ENCODE data around the gene MCC. TPM values are rescaled to one million over a fixed set of nuclear protein-coding genes. Genes with fewer than 3 reads are reported as not detected.

MCC gene
- total RNA-seq, 1 experiment from 2014 or later: 0.41 TPM

DNA sequence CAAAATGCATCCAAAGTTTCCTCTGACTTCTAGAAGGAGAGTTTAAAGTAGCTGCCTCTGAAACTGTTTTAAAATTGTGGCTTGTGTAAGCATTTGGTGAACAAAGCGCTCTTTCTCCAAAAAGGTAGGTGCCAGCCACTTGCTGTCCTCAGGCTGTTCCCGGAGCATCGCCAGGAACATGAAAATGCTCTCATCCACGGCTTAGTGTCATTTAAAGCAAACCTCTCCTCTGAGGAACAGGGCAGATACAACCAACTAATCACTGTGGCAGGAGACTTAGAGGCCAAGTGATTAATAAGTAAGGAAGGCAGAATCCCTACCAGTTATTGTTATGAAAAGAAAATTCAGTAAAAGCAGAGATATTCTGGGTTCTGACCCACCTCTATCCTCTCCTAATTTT, 346.1 kb downstream of the MCC start:
- Histone ChIP-seq H3K9me3 (ENCODE audit: control insufficient read depth, insufficient read depth, low read depth, low read length) (no peaks in the 10 kb centered on the region), H3K36me3 (ENCODE audit: control insufficient read depth, insufficient read depth, low read length) (no peaks in the 10 kb centered on the region), H3K27ac (ENCODE audit: low read length) (no peak overlapping the region), H3K27me3 (ENCODE audit: control insufficient read depth, insufficient read depth, low read length) (peaks cover 3% of the 10 kb centered on the region), H3K4me1 (ENCODE audit: control insufficient read depth, insufficient read depth, low read length) (no peaks in the 10 kb centered on the region), H3K4me3 (ENCODE audit: low read depth in 2 of 2, low read length in 2 of 2) (no peak overlapping the region)
- ChIA-PET POLR2A (no interaction called here), CTCF (interaction anchor here (0.6 kb wide), 1 partner anchor 198 kb away, joined by 3 read pairs; no protein-coding TSS in a partner anchor)
- intact Hi-C loops (cut with micrococcal nuclease; ENCODE audit: unreplicated experiment) (no loop called here), in situ Hi-C loops (cut with HindIII; ENCODE audit: low pct_unique_long_range_greater_than_20kb, low sequenced_read_pairs) (no loop called here)
- DNase-seq (ENCODE audit: low read depth, low spot score) (no peak), ATAC-seq (no peak)
- TF ChIP-seq SIN3A (IDR thresholded peaks at IDR 0.05; ENCODE audit: borderline replicate concordance, insufficient read depth, low read depth, low read length): no peak
- TF ChIP-seq POLR2AphosphoS5 (IDR thresholded peaks at IDR 0.05; ENCODE audit: low read depth, low read length): no peak
- no peak for TF ChIP-seq TCF7L2 (IDR thresholded peaks at IDR 0.05; ENCODE audit: low read depth, low read length)
- BruUV-seq (replicated peaks): no TSS peak

GRCh38 chr5:113140837-113141671, 347.2 kb downstream of the MCC start:
- in situ Hi-C loops (cut with HindIII; ENCODE audit: low pct_unique_long_range_greater_than_20kb, low sequenced_read_pairs): no loop called here
- no peak for TF ChIP-seq POLR2AphosphoS5 (IDR thresholded peaks at IDR 0.05; ENCODE audit: low read depth, low read length)
- no peak for TF ChIP-seq CTCF (IDR thresholded peaks at IDR 0.05)
- TF ChIP-seq TCF7L2 (IDR thresholded peaks at IDR 0.05; ENCODE audit: low read depth, low read length): no peak
- no peak for TF ChIP-seq REST (IDR thresholded peaks at IDR 0.05; ENCODE audit: insufficient read depth in 1 of 2, low read depth in 2 of 2, low read length in 1 of 2)
- no peak for TF ChIP-seq SIN3A (IDR thresholded peaks at IDR 0.05; ENCODE audit: borderline replicate concordance, insufficient read depth, low read depth, low read length)
- DNase-seq (ENCODE audit: low read depth, low spot score) (no peak), ATAC-seq (no peak)
- peaks cover 3% of the 10 kb centered on the region for H3K27me3 ChIP-seq (ENCODE audit: control insufficient read depth, insufficient read depth, low read length)
- H3K4me3 ChIP-seq (ENCODE audit: low read depth in 2 of 2, low read length in 2 of 2): no peak overlapping the region
- intact Hi-C loops (cut with micrococcal nuclease; ENCODE audit: unreplicated experiment): no loop called here
- H3K36me3 ChIP-seq (ENCODE audit: control insufficient read depth, insufficient read depth, low read length): no peaks in the 10 kb centered on the region
- no peaks in the 10 kb centered on the region for H3K9me3 ChIP-seq (ENCODE audit: control insufficient read depth, insufficient read depth, low read depth, low read length)
- H3K4me1 ChIP-seq (ENCODE audit: control insufficient read depth, insufficient read depth, low read length): no peaks in the 10 kb centered on the region
- BruUV-seq (replicated peaks): no TSS peak
- ChIA-PET POLR2A (no interaction called here), CTCF (no interaction called here)
- no peak overlapping the region for H3K27ac ChIP-seq (ENCODE audit: low read length)

Measured in Panc1 (cell line).